HG02763 (cell line): Measurements from ENCODE around the gene FOXF2.

Experiments
- ATAC-seq: cut with Tn5 transposase; IDR thresholded peaks from one replicate; pipeline ENCODE4 v1.9.1; 2021; ENCODE audit warnings: mild to moderate bottlenecking, moderate library complexity; ENCODE audit not compliant: unreplicated experiment

The FOXF2 gene

DNA sequence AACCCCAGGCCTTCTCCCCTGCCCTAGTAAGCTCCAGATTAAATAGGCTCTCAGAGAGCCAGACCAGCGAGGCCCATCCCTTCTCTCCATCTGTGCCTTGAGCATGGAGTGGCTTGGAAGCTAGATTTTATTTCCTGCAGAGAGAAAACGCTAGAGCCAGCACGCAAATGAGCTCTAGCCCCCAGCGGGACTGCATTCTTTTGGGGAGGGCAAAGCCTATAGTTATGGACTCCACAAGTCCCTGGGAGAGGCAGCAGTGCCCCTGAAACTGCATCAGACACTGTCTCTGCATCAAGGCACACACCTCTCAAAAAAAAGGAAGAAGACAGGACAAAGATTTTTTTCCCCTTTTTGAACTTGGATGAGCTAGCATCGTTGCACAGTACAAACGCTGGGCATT is 15.8 kb downstream of the FOXF2 start:
- no peak for ATAC-seq

DNA sequence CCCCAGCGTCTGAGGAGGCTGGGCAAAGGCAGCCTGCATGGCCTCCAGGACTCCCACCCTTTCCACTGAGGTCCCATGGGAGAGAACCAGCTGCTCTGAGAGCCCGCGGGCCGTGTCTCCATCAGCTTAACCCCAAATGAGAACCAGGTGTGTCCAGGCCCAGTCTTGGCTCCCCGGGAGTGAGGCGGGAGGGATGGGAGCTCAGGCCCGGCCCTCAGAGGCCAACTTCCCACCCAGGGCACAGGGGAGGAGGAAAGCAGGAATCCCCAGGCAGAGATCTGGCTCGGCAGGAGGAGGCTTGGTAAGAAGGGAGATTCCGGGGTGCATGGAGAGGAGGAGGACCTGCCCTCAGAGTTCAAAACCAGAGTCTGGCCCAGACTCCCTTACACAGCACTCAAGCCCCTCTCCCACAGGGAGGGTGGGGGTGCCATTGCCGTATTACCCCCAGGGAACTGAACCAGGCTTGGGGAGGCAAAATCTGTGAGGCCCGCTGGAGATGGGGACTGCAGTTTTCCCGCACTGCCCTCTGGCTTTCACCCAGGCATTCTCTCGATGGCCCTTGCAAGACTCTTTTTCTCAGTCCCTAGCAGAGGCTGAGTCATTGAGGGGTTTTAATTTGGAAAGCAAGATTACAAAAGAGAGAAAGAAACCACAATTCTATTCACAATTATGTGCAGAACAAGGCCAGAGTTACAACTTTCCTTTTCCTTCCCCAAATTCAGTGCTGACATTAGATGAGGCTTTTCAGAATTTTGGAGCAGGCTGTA is 17.1 kb downstream of the FOXF2 start:
- ATAC-seq = no peak

DNA sequence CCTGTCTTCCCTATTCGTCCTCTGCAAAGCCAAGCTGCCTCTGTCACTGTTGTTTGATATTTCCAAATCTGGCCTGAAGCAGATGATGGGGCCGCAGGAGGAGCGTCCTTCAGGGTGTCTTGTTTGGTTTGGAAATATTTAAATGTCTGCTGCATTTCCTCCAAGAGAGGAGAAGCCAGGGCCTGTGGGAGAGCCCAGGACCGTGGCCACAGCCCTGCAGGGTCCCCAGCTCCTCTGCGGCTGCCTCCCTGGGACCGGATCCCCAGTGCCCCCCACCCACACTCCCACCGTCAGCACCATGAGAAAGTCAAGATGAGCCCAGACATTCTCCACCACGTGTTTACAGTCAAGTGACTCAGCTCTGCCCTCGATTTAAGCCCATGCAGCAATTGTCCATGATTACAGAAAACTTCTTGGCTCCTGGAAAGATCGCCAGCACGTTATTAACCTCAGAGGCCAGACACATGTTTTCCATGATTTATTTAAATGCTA is 18.2 kb downstream of the FOXF2 start:
- ATAC-seq = no peak

DNA sequence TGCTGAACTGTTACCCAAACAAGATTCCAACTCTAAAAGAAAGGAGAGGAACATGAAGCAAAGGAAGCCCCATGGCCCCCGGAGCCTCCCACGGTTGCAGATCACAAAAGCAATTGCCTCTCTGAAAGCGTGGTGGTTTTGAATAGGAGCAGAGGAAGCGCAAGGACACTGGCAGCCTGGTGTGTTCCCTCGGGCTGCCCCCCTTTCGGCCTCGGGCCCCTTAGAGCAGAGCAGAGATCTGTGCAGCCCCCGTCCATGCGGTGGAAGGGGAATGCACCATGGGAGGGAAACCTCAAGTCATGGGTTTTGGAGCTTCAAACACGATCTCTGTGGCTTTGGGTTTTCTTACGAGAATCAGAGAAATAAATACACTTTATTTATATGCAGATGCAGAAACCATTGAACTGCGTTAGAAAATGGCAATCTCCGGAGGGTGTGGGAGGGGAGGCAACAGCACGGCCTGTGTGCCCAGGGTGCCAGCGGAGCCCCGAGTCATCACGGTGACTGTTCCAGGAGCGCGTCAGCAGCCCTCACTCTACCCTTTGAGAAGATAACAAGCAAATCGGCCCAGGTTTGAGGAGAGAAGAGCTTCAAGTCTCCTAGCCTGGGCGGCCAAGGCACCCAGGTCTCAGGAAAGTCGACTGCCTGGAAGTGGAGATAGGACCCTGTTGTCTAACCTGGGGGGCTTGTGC is 20.5 kb downstream of the FOXF2 start:
- ATAC-seq = no peak

DNA sequence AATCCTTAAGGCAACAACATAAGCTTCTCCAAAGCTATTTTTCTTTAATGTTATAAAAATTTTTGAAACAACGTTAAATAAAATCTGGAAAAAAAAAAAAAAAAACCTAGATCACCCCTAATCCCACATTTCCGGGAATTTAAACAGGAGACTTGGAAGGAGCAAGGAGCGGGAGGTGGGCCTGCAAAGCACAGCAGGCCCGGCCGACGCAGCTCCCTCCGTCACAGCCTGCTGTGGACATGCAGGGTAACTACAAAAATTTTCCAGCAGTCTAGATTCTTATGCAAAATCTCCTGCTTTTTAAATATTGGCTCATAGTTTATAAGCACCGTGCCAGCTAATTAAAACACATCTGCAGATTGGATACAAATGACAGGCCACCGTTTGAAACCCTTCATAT is 23.5 kb downstream of the FOXF2 start:
- ATAC-seq = no peak

DNA sequence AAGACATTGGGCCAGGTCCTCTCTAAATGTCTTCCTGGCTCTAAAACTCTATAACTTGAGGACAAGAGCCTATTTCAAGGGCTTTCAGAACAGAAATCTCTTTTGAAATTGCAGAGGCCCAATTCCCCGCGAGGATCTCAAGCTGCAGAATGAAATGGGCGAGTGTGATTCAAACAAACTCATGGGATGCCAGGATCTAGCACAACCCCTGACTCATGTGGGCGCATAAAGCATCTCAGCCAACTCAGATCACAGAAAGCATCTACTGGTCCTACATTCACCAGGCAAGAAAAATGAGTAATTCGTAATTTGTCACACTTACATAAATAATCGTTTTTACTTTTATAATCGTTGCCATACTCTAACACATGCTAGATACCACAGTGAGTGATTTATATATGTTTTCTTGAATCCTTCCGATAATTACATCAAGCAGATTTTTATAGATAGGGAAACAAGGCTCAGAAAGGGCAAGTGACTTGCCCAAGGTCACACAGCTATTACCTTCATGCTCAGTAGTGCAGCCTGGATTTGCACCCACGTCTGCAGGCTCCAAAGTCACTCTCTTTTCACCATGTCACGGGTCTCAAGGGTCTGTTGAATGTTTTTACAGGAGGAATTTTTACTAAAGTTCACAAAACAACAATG is 26.2 kb downstream of the FOXF2 start:
- ATAC-seq = no peak

DNA sequence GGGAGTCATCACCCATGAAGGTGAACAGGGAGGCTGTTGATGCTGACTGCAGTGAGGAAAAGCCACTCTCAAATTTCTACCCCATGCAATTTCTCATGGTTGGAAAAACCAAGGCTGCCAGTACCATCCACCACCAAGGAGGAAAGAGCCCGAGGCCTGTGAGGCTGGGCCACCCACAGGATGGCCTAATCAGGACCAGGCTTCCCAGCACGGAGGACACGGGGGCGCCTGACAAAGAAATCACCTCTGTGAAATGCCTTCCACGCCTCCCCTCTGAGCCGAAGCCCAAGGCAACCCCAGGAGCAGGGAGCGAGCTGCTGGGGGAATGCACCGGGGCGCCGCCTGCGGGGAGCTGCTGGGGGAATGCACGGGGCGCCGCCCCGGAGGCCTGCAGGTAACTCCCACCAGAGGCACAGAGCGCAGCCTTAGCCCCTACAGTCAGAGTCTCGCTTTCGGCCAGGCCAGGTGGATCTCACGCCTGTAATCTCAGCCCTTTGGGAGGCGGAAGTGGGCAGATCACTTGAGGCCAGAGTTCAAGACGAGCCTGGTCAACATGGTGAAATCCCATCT is 26.9 kb downstream of the FOXF2 start:
- ATAC-seq = no peak

DNA sequence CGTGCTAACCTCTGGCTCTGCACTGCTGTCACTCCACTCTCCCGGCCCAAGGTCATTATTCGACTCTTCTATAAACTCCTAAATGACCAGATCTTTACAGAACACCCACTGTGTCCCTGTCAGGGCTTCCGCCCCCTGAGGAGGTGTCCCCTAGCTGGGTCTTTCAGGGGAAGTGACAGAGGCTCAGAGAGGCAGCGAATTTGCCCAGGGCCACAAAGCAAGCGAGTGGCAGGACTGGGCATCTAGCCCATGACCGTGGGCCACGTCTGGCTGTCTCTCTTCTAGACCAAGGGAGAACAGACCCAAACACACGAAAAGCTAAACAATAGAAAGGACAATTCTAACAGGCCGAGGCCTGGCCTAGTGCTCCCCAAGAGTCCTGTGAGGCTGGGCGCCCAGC is 27.4 kb downstream of the FOXF2 start:
- ATAC-seq = no peak

DNA sequence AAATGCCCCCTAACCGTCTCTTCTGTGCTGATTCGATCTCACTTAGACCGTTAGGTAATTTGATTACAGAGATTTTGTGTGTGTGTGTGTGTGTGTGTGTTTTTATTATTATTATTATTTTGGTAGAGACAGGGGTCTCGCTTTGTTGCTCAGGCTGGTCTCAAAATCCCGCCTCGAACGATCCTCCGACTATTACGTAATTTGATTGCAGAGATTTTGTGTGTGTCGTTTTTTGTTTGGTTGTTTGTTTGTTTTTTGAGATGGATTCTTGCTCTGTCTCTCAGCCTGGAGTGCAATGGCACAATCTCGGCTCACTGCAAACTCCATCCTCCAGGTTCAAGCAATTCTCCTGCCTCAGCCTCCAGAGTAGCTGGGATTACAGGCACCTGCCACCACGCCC is 28.3 kb downstream of the FOXF2 start:
- ATAC-seq = no peak

DNA sequence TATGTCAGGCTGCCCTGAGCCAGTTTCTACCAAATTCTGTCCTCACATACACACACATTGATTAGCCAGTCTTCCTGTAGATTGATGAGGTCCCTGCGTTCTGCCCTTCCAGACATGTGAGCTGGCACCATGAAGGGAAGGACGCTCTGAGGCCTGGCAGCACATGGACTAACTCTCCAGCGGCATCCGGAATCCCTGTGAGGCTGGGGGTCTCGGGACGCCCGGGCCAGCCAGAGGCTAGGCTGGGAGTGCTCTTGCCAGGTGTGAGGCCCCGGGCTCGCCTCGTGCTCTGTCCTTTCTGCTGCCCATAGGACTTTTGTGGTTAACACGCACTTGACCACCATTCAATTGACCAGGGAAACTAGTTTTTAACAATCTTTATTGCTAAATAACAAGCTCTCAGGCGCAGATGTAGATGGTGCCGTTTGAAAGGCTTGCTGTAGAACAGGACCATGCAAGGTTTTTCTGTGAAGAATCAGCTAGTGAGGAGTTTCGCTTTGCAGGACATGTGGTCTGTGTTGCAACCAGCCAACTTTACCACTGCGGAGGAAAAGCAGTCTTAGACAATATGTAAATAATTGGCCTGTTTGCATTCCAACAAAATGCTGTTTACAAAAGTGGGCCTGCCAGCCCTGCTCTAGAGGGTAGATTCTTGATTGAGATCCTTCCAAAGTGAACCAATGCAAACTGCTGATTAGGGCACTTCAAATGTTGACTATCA is 29.3 kb downstream of the FOXF2 start:
- no peak for ATAC-seq

DNA sequence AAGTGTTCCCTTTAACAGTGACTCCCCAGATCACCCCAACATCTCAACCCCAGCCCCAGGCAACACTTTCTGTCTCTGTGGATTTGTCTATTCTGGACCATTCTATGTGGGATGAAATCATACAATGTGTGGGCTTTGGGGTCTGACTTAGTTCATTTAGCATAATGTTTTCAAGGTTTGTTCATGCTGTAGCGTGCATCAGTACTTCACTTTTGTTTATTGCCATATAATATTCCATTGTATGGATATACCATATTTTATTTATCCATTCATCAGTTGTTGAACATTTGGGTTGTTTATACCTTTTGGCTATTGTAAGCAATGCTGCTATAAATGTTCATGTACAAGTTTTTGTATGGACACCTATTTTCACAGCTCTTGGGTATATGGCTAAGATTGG is 31.0 kb downstream of the FOXF2 start:
- no peak for ATAC-seq

DNA sequence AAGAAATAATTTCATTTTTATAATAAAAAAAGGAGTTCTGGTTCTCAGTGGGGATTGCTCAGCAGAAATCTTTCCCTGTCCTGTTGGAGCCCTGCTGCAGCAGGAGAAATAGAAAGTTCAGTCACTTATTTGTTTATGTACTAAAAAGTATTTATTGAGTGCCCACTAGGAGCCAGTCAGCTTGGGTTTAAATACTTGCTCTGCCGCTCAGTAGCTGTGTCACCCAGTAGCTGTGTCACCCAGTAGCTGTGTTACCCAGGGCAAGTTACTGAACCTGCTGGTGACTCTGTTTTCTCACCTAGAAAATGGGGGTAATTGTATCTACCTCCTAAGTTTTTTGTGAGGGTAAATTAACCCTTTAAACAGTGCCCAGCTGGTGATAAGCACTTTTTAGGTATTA is 32.9 kb downstream of the FOXF2 start:
- no peak for ATAC-seq

DNA sequence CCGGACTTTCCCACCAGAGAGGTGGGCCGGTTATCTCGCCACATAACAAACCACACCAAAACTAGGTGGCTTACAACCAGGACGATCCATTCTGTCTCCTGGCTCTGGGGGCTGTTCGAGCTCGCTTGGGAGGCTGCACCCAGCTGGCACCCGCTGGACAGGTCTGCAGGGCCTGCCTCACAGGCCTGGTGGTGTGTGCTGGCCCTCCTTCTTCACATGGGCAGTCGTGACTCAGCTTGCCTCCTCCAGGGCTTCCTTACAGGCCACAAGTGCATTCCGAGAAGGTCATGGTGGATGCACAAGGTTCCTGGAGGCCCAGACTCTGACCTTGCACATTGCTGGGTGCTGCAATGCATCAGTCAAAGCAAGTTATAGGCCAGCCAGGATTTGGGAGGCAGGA is 34.2 kb downstream of the FOXF2 start:
- no peak for ATAC-seq

DNA sequence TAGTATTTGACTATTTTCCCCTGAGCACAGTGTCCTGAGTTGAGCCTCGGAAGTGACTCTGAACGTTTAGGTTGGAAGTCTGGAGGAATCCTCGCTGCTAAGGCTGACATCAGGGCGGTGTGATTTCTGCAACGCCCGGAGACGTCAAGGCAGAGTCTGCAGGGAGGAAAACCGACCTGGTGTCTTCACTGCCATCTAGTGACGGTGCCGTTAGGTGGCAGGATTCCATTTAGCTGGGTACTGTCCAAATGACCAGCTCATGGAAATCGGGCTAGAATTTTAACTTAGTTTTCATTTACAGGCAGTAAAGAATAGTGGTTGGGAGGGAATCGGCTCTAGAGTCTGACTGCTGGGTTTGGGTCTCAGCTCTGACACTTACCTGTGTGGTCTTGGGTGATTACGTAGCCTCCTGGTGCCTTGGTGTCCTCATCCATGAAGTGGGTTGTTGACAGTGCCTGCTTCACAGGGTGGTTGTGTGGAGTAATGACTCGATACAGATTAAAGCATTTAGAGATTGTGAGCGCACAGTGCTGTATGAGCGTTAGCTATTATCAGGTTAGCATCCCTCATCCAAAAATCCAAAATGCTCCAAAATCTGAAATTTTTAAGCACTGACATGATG is 35.0 kb downstream of the FOXF2 start:
- no peak for ATAC-seq

DNA sequence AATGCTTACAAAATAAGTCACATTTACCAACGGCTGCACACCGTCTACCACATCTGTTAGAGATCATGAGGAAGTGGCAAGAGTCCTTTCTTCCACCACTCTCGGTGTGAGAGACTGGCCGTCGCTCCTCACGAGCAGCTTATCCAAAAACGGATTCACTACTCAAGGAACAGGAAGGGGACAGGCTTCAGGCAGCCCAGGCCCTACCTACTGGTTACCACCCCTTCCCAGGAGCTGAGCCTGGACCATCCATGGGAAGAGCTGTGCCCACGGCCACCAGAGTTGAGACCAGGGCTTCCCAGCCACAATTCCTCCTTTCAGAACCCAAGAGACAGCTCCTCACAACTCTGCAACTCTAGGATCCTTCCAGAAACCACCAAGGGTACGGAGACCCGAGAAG is 37.0 kb downstream of the FOXF2 start:
- no peak for ATAC-seq

DNA sequence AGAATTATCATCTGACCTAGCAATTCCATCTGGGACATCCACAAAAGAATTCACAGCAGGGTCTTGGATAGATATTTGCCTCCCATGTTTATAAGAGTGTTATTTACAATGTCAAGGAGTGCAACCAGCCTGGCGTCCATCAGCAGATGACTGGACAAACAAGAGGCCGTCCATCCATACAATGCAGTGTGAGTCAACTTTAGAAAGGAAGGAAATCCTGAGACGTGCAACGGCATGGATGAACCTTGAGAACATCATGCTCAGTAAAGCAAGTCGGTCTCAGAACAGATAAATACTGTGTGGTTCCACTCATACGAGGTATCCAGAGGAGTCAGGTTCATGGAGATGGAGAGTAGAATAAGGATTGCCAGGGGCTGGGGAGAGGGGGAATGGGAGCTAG is 46.4 kb downstream of the FOXF2 start:
- ATAC-seq = no peak

DNA sequence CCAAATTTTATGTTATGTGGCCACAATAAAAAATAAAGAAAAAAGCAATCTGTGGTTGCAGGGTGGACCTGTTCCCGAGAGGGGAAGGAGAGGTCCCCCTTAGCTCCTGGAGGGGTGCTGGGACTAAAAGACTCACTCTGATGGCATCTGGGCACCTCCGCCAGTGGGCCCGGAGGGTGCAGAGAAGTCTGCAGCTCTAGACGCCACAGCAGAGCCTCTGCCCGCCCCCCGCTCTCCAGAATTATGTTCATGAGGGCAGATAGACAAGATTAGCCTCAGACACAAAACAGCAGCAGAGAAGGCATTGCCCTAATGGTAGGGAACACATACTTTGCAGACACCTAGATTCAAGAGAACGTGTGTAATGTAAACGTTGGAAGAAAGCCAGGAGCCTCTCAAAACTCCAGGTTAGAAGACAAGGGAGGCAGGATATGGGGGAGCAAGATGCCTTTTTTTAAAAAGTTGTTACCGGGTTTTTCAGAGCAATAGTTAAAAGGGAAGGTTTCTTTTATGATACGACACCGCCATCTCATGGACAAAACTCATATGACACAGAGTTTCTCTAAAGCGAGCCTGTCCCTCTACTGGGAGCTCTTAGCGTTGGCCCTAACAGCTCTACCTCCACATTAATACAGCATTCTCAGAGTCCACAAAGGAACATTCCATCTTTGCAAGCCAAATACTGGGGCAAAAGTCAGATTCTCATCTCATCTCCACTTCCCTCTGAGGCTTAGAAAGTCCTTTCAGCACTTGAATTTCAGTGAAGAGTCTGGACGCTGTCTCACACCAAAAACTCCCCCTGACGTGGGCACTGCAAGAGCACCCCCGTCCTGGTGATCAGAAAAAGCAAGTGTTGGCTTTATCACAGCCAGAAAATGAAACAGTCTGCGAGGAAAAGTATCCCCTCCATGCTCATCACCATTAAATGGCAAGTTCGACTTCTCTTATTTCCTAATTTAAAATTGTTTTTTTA is 47.2 kb downstream of the FOXF2 start:
- no peak for ATAC-seq

DNA sequence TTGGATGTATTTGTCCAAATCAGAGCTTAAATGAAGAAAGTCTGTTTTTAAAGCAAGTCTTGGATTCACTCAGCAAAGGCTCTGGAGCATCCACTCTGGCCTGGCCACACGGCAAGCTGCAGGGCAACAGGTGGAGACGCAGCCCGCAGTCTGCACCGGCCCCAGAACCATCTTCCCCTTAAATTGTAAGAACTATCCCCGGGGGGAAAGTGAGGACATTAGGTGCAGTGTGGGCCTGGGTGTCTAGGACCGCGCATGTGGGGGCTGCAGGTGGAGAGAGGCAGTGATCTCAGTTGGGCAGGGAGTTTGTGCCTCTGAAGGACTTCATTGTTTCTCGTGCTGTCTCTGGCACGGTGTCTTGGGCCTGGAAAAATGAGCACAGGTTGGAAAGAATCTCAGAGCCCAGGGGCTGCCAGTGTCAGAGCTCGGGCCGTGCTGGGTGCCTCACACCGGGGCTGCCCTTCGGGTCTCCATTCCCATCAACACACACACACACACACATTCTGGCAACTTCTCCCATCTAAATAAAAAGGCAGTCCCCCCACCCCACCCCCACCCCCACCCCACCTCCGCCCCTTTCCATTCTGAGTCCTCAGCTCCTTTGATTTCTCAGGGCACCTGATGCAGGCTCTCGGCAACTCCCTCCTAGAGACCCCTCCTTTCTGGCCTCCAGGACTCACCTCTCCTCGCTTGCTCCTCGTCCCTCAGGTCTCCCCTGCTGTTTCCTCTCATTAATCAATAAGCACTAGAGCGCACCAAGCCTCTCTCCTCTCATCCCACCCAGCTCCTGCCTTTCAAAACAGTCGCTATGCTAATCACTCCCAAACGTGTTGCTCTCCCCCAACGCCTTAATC is 48.4 kb downstream of the FOXF2 start:
- ATAC-seq = no peak
